ENCODE measurements around the gene CENPV. TPM values are rescaled to one million over a fixed set of nuclear protein-coding genes. Genes with fewer than 3 reads are reported as not detected.

CENPV gene
- total and polyA plus RNA-seq, 10 of the 15 experiments (the other 5 are each of a cell fraction or from before 2014, with no cell fraction given): 22.5 to 98.6 (median 80.8) TPM

- under 1% methylated on average over 59 of the region's 67 CpGs for WGBS (ENCODE audit: insufficient coverage, insufficient replicate concordance, low lambda C conversion rate, missing lambda C conversion rate)
- Histone ChIP-seq H3K9me3 (replicated peaks; ENCODE audit: control insufficient read depth, insufficient read depth, low read length) (no peaks in the 10 kb centered on the region; the same call in 2 of the 3 replicates), H3K79me2 (ENCODE audit: control insufficient read depth, insufficient read depth, low read length) (peaks cover 31% of the 10 kb centered on the region), H3K4me1 (ENCODE audit: control insufficient read depth, insufficient read depth, low read length) (peaks cover 16% of the 10 kb centered on the region), H3K4me2 (ENCODE audit: control insufficient read depth, insufficient read depth) (peak within 1 kb of the TSS; percentile 83), H3K27me3 (replicated peaks in 1 of 2; ENCODE audit: control insufficient read depth in 2 of 2, insufficient read depth in 2 of 2, low read length in 1 of 2) (no peaks in the 10 kb centered on the region), H2AFZ (ENCODE audit: control insufficient read depth, low read depth, low read length) (peak within 1 kb of the TSS; percentile 99), H3K9ac (ENCODE audit: control insufficient read depth, insufficient read depth, low read length) (peak within 1 kb of the TSS; percentile 85), H4K20me1 (ENCODE audit: control insufficient read depth, insufficient read depth) (peaks cover 4% of the 10 kb centered on the region), H3K4me3 (peak within 1 kb of the TSS; percentile 76), H3K36me3 (ENCODE audit: control insufficient read depth in 2 of 2, insufficient read depth in 2 of 2, low read length in 1 of 2) (peaks cover 4 to 11% of the 10 kb centered on the region in 2 experiments), H3K27ac (ENCODE audit: control insufficient read depth, insufficient read depth) (peak within 1 kb of the TSS; percentile 100)
- BruUV-seq (replicated peaks): no TSS peak
- intact Hi-C loops (cut with micrococcal nuclease; ENCODE audit: unreplicated experiment) (loop anchor here (2.0 kb wide), 1 partner anchor 58 kb away; no protein-coding TSS in a partner anchor), in situ Hi-C loops (cut with MboI) (loop anchor here (5.0 kb wide), 1 partner anchor 36 kb away; the partner anchor contains the start of gene TRPV2)
- ATAC-seq (peak; percentile 97), FAIRE-seq (no peak), DNase-seq (ENCODE audit: low read depth, low spot score) (peak; percentile 89)
- POLR2A ChIA-PET: interaction anchor here (0.6 to 3.2 kb wide), 12 partner anchors 11 to 155 kb away, joined by 3 to 37 read pairs (median 6); partner anchors contain the start of gene TRPV2
- RAD21 ChIA-PET (ENCODE audit: unreplicated experiment): interaction anchor here (0.9 to 2.3 kb wide), 9 partner anchors 17 to 95 kb away, joined by 3 to 18 read pairs (median 4); partner anchors contain the start of gene TRPV2
- CTCF ChIA-PET: interaction anchor here (0.5 to 4.5 kb wide), 9 partner anchors 17 to 140 kb away, joined by 3 to 53 read pairs (median 4); partner anchors contain the start of gene TRPV2
- SMC1A ChIA-PET (ENCODE audit: uncharacterized antibody, unreplicated experiment): interaction anchor here (0.7 to 3.0 kb wide), 7 partner anchors 15 to 61 kb away, joined by 3 to 25 read pairs (median 5); partner anchors contain the start of gene TRPV2
- TF ChIP-seq EZH2 (IDR thresholded peaks at IDR 0.05; ENCODE audit: borderline replicate concordance, control insufficient read depth, low read depth, low read length): no peak
- TF ChIP-seq USF2 (IDR thresholded peaks at IDR 0.05; ENCODE audit: borderline replicate concordance, low read depth, low read length): no peak
- peak; percentile 99 for TF ChIP-seq CBFB (IDR thresholded peaks at IDR 0.05; ENCODE audit: low read depth)
- no peak for TF ChIP-seq ASH2L (IDR thresholded peaks at IDR 0.05; ENCODE audit: borderline replicate concordance, low read depth)
- peak; percentile 92 for TF ChIP-seq KLF5 (IDR thresholded peaks at IDR 0.05; ENCODE audit: partially characterized antibody)
- peak; percentile 37; the same call in 1 of the 2 replicates for TF ChIP-seq BACH1 (IDR thresholded peaks at IDR 0.05; ENCODE audit: borderline replicate concordance)
- no peak for TF ChIP-seq NFXL1 (IDR thresholded peaks at IDR 0.05; ENCODE audit: borderline replicate concordance)
- peak in 1 of 2 experiments; percentile 80; a peak in 2 of 4 replicates for TF ChIP-seq CEBPB (IDR thresholded peaks at IDR 0.05; ENCODE audit: borderline replicate concordance in 1 of 2, low read depth in 2 of 2, low read length in 2 of 2)
- TF ChIP-seq EED (IDR thresholded peaks at IDR 0.05; ENCODE audit: low read depth): no peak; the same call in 1 of the 2 replicates
- TF ChIP-seq IKZF1 (conservative IDR thresholded peaks at IDR 0.05): peak; percentile 64
- peak; percentile 75 for TF ChIP-seq NFYB (IDR thresholded peaks at IDR 0.05; ENCODE audit: insufficient read depth, low read depth, low read length)
- TF ChIP-seq RB1 (IDR thresholded peaks at IDR 0.05; ENCODE audit: borderline replicate concordance): peak; percentile 73; the same call in 1 of the 2 replicates
- no peak; the same call in 1 of the 2 replicates for TF ChIP-seq ATF2 (IDR thresholded peaks at IDR 0.05; ENCODE audit: low read length)
- TF ChIP-seq CUX1 (IDR thresholded peaks at IDR 0.05; ENCODE audit: insufficient replicate concordance, low read depth, low read length): no peak
These were observed 27.6 kb upstream of the CENPV start, which contains the start of gene UBB for GRCh38 chr17:16380640-16381495. Gene UBB (plus strand): TSS chr17:16381091. CDS start chr17:16381908, 817 bp downstream.
